Amniotic epithelial cell (primary cell): ENCODE results near the gene MED9.

Source experiments
- DNase-seq: peaks from one replicate; pipeline ENCODE4 v3.0.0-alpha.2; 2010; ENCODE audit warnings: low read depth

Gene MED9

DNA sequence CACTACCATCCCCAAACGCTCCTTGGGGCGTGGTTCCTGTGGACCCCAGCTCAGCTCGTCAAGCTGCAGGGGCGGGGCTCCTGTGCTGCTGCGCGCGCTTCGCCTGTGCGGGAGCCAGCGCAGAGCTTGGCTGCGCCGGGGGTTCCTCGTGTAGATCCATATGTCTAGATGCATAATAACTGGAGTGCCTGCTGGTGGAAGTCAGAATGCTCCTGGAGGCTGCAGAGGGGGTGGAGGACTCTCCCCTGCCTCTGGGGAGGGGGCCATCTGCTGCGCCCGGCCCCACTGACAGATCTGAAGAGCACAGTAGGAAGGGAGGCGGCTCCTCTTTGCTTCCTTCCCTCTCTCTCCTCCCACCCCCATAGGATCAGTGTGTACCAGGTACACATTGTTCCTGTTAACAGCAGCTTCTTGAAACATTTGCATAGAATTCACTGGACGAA is 14.8 kb downstream of the MED9 start:
- DNase-seq, result peak; percentile 56

DNA sequence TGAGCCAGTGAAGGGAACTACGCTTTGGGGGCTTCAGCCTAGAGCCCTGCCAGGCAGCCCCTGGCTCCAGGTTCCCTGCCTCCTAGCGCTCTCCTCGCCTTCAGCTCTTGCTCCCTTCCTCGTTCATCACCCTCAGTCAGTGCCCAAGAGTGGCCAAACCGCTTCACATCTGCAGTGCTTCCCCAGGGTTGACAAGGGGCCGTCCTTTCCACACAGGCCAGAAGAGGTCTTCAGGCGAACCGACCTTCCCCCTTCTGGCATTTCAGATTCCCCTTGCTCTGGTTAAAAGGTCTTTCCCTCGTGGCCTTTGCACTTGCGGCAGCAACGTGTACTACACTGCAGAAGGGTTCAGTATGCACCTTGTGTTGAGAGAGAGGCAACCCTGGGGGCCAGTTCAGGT is 15.3 kb downstream of the MED9 start:
- no peak for DNase-seq

DNA sequence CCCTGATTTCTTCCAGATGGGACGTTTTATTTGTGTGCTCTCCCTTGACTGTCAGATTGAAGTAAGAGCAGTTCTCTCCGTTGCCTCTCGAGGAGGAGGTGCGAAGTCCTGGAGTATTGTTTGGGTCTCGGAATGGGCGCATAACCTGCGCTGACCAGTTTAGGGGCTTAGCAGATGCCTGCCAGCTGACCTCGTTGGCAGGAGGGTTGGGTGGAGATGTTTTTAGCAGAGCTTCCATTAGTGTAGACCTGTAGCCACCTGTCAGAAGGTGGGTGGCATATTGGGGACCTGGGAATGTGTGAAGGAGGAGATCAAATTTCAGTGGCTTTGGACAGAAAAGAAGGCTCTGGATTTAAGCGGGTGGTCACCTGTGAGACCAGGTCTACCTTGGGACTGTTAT is 15.8 kb downstream of the MED9 start:
- DNase-seq, result no peak

DNA sequence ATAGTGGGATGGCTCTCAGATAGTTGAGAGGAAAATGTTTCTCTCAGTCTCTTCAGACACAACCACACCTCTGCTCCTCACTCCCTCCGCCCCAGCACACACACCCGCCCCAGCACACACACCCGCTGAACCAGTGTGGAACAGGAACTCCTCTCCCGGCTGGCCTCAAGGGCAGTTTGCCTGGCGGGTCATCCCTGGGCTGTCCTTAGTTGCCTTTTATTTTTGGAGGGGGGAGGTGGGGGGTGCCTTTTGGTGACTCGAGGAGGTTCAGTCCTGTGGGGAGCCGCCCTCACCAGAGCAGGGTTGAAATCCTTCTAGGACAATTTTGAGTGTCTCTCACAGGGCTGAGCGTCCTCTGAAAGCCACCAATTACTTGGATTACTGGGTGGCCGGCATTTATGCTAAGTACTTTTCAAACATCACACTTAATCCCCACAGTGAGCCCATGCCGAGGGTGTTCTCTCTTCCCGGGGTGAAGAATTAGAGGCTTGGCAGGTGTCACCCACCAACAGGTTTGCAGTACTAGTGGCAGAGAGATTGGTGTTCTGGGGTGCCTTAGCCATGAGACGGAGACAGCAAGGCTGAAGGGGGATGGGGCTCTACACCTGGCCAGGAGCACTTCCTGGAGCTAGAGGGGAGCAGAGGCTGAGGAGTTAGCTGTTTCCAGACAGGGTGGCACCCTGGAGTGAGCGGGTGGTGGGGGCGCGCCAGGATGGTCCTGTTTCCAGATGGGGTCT is 16.6 kb downstream of the MED9 start:
- peak; percentile 19 for DNase-seq

DNA sequence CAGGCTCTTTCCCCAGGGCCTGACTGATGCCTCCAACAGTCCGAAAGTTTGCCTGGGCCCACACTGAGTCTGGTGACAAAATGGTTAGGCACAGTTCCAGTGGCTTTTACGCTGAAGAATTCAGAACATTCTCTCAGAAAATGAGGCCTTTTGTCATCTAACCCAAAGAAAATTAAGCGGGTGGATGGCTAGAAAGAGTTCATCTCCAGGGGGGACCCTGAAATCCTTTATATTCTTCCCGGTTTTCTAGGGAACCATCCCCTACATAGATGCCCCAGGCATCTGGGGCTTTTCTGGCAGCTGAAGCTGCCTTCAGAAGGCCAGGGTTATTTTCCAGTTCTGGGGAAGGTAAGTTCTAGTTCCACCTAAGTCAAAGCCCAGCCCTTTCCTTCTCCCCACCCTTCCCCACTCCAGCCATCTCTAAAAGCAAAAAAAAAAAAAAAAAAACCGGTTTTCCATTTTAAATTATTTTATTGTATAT is 17.2 kb downstream of the MED9 start:
- no peak for DNase-seq

DNA sequence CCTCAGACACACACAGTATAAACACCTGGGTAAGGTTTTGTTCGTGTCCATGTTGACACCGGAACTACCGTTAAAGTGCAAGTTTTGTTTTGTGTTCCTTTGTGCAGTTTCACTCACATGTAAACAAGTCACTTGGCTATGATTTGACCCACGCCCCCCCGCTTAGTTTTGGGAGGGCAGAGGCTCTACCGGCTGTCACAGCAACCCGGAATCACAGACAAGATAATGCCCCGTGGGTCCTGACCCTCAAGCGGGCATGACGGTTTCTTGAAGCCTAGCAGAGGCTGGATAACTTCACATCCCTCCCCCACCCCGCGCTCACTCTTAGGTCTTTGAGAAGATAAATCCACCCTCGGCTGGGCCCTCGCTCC is 17.7 kb downstream of the MED9 start:
- peak; percentile 30 for DNase-seq

DNA sequence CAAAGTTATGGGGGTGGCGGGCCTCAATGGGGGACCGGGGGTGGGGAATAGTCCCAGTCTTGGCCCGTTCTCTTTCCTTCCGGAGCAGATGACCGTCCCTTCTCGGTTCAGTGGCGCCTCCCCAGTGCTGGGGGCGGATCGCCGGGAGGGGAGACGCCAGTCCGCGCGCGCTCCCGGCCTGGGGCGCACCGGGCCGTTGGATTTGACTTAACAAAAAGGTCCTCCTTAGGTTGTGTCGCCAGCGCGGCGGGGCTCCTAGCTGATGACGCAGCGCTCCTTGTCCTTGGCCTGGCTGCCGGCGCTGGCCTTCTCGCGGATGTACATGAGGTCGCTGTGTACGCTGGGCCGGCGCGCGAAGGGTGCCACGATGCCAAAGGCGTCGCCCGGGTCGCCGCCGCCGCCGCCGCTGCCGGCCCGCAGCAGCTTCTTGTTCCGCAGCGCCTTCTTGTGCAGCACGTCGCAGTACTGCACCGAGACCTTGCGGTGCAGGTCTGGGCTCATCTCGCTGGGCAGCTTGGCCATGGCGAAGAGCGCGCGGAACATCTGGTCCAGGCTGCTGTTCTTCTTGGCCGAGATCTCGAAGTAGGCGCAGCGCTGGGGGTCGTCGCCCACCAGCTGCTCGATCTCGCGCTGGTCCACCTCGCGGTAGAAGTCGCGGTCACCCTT is 18.2 kb downstream of the MED9 start:
- peak; percentile 44 for DNase-seq

DNA sequence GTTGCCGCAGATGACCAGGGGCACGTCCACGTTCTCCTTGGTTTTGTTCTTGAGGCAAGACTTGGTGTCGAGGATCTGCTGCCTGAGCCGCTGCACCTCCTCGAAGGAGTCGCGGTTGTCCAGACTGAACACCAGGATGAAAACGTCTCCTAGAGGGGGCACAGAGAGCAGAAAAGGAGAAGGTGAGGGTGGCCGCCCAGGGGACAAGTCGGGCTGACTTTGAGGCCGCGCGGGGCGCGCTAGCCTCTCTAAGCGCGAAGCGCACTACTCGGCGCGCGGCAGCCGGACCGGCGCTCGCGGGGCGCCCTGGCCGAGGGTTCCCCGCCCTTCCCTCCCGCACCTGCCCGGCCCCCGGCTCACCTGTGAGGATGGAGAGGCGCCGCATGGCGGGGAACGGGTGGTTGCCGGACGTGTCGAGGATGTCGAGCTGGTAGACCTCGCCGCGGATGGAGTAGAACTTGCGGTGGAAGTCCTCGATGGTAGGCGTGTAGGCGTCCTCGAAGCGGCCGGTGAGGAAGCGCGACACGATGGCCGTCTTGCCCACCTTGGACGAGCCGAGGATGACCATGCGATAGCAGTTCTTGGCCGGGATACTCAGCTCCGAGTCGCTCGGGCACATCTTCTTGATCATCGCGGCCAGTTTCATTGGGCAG is 18.9 kb downstream of the MED9 start:
- peak; percentile 21 for DNase-seq

DNA sequence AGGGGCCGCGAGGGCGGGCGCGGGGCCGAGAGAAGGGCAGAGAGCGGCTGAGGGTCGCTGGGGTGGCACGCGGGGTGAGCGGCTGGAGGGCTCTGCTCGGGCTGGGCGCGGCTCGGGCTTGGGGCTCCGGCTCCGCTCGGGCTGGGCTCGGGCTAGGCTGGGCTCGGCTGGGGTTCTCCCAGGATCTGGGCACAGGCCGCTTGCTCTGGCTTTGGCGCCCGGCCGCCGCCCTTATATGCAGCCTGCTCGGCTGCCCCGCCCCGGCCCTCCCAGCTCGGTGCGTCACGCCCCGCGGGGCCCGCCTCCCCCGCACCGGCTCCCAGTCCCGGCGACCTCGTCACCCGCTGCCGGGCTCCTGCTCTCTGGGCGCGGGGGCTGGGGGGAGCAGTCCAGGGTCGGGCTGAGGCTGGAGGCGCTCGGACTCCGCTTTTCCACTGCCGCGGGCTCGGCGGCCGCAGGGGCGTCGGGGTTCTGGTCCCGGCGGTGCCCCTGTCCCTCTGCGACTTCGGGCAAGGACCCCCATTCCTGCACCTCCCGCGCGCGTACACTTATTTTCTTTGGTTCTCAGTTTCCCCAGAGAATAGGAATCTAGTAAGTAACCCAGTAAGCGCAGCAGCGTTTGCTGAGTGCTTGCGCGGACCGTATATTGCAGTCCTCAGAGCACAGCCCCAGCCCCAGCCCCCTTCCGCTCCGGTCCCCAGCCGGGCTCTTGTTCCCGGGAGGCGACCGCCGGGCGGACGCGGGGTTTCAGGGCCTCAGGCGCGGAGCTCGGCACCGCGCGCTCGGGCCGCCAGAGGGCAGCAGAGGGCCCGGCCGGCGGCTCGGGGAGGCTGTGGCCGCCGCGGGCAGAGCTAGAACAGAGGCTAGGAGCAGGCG is 19.6 kb downstream of the MED9 start, which contains the start of gene RASD1:
TSS of gene RASD1 (minus strand) at position 207 of the 876 bp plus-strand sequence. CDS start 214 bp downstream, outside the sequence.
- DNase-seq, result peak; percentile 79

DNA sequence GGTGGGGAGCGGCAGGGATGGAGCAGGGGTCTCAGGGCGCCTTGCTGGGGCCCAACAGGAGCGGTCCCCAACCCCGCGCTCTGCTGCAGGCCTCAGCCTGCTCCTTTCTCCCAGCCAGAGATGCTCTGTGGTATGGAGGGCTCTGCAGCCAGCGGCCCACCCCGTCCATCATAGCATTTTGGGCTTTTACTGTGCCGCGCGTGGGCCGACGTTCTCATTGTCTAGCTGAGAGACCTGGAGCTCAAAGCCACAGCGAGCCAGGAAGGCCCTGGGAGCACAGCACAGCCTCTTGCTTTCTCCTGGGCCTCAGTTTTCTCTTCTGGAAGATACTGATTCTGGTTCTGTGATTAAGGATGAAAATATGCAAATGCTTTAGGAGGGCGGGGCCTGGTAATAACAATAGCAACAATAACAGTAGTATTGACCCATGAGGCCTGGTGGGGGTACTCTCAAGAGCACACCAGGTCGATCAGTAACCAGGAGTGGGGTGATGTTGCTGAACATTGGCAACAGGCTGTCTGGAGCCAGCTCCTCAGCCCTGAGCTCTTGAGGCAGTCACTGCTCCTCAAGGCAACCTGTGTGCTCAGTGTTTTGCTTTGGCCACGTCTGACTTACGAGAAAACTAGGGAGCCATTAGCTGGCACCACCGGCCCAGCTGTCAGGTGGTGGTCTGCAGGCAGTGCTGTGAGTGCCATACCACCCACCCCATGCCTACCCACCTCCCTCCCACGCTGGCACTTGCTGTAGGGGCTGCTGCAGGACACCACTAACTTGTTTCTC is 20.5 kb downstream of the MED9 start:
- DNase-seq, result no peak

DNA sequence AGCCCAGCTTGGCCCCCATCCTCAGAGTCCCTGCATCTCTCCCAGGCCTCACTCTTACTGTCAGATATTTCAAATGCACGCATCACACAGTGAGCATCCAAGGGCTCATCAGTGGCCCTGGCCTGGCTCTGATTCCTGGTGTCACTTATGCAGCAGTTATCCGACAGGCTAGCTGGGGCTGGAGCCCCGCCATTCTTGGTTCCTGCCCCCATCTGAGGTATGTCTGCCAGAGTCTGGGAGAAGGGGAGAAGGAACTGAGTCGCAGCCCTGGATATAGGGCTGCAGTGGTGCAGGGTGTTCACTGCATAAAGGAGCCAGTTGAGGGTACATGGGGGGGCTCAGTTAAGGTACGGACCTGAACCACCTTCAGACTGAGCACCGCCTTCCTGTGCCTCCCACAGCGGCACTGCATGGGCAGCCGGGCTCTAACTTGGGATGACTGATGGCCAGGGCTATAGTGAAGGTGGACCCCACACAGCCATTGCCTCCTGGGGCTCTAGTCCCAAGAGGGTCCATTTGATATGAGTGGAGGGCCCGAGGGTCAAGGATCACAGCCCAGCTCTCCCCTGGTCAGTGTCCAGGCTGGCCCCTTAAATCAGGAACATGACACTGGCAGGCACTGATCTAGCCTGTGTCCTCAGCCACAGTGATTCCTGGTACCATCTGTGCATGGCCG is 21.2 kb downstream of the MED9 start:
- no peak for DNase-seq

DNA sequence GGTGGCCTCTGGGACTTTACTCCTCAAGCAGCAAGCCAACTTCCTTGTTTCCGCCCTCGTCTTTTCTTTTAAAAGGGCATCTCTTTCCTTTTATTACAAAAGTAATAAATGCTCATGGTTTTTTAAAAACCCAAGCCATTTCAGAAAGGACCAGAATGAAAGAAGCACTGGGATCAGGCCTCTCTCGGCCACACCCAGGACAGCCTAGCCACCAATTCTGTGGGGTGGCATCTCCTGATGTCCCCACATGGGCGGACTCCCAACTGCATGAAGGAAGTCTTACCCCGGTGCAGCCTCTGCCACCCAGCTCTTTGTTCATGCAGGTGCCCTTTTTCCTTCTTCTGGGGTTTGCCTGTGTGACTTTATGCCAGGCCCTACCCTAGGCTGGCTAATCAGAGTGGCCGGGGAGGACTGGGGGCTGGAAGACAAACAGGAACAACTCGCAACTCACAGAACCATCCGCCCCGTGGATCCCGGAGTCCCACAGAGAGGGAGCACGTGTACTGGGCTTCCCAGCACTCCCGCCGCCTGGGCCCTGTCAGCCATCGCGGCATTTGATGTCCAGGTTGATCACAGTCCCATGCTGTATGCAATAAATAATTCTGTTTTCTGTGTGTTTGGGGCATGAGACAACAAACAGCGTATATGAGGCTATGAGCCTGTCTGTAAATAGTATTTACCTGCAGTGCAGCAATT is 22.0 kb downstream of the MED9 start:
- DNase-seq, result no peak

DNA sequence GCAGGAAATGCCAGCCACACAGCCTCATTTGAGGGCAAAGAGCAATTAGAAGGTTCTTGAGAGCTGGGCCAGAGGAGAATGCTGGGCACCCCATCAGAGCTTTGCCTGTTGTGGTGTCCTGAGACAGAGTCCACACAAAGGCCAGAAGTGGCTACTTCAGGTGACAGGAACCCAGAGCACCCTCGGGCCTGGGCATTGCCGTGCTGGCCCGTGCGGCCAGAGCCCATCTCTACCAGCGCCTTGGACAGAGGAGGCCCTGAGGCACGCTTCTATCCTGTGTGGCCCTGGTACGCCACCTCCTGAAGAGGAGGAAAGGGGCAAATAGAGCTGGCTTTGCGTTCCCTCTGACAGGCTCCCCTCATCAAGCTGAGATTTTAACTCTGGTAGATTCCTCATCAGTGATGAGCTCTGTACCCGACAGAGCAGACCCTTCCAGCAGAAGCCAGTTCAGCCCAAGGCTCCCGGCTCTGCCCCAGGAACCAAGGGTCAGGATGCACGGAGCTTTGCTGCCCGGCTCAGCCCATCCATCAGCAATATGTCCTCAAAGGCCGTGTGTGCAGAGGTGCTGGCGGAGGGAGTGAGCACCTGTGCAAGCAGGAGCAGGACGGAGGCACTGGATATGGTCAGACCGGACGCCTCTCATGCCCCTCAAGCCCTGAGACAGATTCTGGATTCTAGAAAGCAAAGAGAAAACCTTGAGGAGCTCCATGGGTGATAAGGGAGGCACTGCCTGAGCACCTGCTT is 22.8 kb downstream of the MED9 start:
- DNase-seq, result no peak

DNA sequence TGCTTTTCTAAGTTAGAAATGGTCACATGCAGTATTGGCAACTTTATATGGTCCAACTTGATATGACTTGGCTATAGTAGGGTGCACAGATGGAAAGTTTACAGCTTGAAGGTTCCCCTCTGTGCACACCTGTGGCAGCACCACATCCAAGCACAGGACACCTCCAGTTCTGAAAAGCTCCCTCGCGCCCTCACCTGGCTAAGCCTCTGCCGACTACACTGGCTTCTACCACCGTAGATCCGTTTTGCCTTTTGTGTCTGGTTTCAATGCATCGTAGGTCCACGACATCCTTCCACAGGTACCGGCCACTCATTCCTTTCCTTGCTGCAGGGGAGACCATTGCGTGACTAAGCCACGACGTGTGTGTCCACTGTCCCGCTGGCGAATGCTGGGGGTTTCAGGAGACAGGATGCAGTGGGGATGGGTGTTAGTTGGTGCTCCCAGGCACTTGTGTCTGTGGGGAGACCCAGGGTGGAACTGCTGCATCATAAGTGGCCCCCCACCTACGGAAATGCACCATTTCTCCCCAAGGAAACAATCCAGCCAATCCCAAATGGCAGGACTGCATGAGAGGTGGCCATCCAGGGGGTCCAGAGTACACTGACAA is 24.3 kb downstream of the MED9 start:
- no peak for DNase-seq

DNA sequence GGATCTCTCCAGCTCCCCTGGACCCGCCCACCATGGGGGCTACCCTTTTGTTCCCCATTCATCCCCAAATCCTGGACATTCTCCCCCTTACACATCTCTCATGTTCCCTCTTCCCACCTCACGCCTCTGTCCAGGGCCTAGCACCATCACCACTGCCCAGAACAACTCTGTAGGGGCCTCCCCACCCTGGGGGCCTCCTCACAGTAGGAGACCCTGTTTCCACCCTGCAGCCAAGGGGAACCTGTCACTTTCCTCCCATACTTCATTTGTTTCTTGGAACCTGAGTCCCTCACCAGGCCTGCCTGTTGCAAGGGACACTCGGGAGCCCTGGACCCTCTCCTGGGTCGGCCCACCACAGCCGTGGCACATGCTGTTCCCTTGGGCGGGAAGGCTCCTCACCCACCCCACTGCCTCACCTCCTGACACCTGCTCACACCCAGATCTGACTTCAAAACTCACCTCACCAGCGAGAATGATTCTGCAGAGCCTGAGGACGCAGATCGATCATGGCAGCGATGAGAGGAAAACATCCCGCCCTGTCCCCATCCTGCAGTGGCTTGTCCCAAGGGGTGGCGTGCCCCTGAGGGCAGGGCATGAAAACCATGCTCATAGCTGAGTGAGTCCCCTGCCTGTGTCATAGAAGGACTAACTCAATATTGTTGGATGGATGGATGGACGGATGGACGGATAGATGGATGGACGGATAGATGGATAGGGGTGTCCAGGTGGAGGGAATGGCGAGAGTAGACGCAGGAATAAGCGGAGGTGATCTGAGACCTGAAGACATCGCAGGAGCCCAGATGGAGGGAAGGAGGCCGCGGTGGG is 26.2 kb downstream of the MED9 start:
- no peak for DNase-seq

DNA sequence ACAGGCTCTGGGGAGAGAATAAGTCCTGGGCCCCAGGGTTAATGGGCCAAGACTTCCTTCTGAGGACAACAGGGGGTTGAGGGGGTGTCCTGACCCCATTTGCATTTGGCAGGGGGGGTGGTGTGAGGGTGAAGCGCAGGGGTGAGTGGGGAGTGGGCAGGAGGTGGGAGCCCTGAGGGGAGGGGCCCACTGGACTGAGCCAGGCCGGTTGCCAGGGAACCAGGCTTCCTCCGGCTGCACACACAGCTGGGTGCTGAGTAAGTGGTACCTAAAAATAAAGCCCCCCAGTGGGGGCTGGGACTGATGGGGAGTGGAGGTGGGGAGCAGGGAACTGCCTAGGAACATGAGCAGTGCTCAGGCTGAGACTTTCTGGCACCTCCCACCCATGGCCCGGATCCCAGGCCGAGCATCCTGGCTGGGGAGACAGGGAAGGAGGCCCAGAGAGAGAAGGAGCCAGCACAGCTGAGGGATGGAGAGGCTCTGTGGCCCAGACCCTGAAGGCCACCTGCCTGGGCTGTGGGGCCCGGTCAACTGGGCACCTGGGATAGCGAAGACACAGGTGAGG is 26.8 kb downstream of the MED9 start:
- no peak for DNase-seq

DNA sequence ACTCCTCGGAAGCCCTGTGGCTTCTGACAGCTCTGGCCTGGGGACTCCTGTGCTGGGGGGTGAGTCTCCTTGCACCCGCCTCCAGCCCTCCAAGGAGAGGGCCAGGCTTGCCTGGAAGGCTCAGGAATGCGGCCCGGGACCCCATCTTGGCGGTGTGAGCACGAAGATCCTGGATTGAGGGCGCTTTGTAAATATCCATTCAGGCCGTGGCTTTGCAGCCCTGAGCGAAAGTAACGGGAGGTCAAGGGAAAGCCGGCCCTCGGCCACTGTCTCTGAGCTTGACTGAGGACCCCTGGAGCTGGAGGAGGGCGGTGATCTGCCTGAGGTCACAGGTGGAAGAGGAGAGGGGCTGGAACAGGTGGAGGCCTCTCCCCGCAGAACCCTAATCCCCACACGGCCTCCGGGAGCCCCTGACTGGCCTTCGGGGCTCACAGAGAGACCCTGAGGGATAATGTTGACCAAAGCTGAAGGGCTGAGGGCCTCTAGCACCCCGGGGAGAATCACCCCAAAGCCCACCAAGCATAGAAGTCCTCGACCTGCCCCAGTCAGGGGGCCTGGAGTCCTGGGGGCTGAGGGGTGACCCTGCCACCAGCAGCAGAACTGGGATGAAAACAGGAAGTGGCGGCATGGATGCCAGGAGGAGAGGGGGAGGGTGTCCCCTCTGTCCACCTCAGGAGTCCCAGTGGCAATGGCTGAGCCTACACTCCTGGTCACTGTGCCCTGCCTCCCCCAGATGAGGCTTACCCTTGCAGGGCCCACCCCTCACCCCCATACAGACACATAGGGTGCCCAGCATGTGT is 27.7 kb downstream of the MED9 start:
- DNase-seq, result no peak
